ENCODE measurements around the gene IPCEF1. TPM values are rescaled to one million over a fixed set of nuclear protein-coding genes. Genes with fewer than 3 reads are reported as not detected.

The IPCEF1 gene
- total and polyA plus RNA-seq, 2 experiments from 2014 or later = not detected

GRCh38 chr6:154276810-154277628 lies 79.6 kb downstream of the IPCEF1 start:
- H3K27me3 ChIP-seq (replicated peaks; ENCODE audit: insufficient read depth) = 0 out of 2 replicates have a peak, but pooled peaks cover 2% of the 10 kb centered on the region
- H4K20me1 ChIP-seq (ENCODE audit: insufficient read depth) = no peaks in the 10 kb centered on the region
- 36 to 40% methylated on average over 11 of the region's 11 CpGs for WGBS, 2 experiments (ENCODE audit: low coverage in 1 of 2, low lambda C conversion rate in 2 of 2, missing lambda C conversion rate in 2 of 2)
- H3K4me1 ChIP-seq (ENCODE audit: insufficient read depth) = no peaks in the 10 kb centered on the region
- no peak overlapping the region for H3K4me3 ChIP-seq
- H2AFZ ChIP-seq = no peak overlapping the region
- no peaks in the 10 kb centered on the region for H3K79me2 ChIP-seq (ENCODE audit: insufficient read depth)
- no peak overlapping the region for H3K4me2 ChIP-seq (ENCODE audit: unreplicated experiment)
- no peak overlapping the region for H3K9ac ChIP-seq
- TF ChIP-seq EZH2phosphoT487 (IDR thresholded peaks at IDR 0.05; ENCODE audit: insufficient read depth, low read depth) (no peak), EZH2 (IDR thresholded peaks at IDR 0.05; ENCODE audit: insufficient read depth, poor library complexity, severe bottlenecking) (no peak)
- H3F3A ChIP-seq (ENCODE audit: insufficient read depth) = no peaks in the 10 kb centered on the region
- no peak overlapping the region for H3K27ac ChIP-seq
- H3K36me3 ChIP-seq (ENCODE audit: low read depth) = no peaks in the 10 kb centered on the region
- DNase-seq = peak; percentile 61
- in situ Hi-C loops (cut with MboI) = no loop called here
- H3K9me3 ChIP-seq (ENCODE audit: low read depth) = no peaks in the 10 kb centered on the region
- H3K9me2 ChIP-seq (ENCODE audit: insufficient read depth) = no peaks in the 10 kb centered on the region

- H3K27me3 ChIP-seq (replicated peaks; ENCODE audit: insufficient read depth) = 0 out of 2 replicates have a peak, but pooled peaks cover 5% of the 10 kb centered on the region
- H4K20me1 ChIP-seq (ENCODE audit: insufficient read depth) = no peaks in the 10 kb centered on the region
- H3K4me2 ChIP-seq (ENCODE audit: unreplicated experiment) = no peak overlapping the region
- no peaks in the 10 kb centered on the region for H3K9me3 ChIP-seq (ENCODE audit: low read depth)
- H3K4me1 ChIP-seq (ENCODE audit: insufficient read depth) = no peaks in the 10 kb centered on the region
- no peaks in the 10 kb centered on the region for H3K36me3 ChIP-seq (ENCODE audit: low read depth)
- in situ Hi-C loops (cut with MboI) = no loop called here
- TF ChIP-seq EZH2phosphoT487 (IDR thresholded peaks at IDR 0.05; ENCODE audit: insufficient read depth, low read depth) (no peak), EZH2 (IDR thresholded peaks at IDR 0.05; ENCODE audit: insufficient read depth, poor library complexity, severe bottlenecking) (no peak)
- no peak overlapping the region for H3K27ac ChIP-seq
- no peak for DNase-seq
- H3K9me2 ChIP-seq (ENCODE audit: insufficient read depth) = no peaks in the 10 kb centered on the region
- H3F3A ChIP-seq (ENCODE audit: insufficient read depth) = no peaks in the 10 kb centered on the region
- 37 to 44% methylated on average over 2 of the region's 2 CpGs for WGBS, 2 experiments (ENCODE audit: low coverage in 1 of 2, low lambda C conversion rate in 2 of 2, missing lambda C conversion rate in 2 of 2)
- no peaks in the 10 kb centered on the region for H3K79me2 ChIP-seq (ENCODE audit: insufficient read depth)
- H3K9ac ChIP-seq = no peak overlapping the region
- no peak overlapping the region for H3K4me3 ChIP-seq
- H2AFZ ChIP-seq = no peak overlapping the region
Measured at GRCh38 chr6:154274168-154274567, 82.4 kb downstream of the IPCEF1 start.

- 67 to 83% methylated on average over 3 of the region's 3 CpGs for WGBS, 2 experiments (ENCODE audit: low coverage in 1 of 2, low lambda C conversion rate in 2 of 2, missing lambda C conversion rate in 2 of 2)
- Histone ChIP-seq H3K79me2 (ENCODE audit: insufficient read depth) (no peaks in the 10 kb centered on the region), H3K36me3 (ENCODE audit: low read depth) (no peaks in the 10 kb centered on the region), H3K27ac (no peak overlapping the region), H3K9me3 (ENCODE audit: low read depth) (no peaks in the 10 kb centered on the region), H3K4me2 (ENCODE audit: unreplicated experiment) (no peak overlapping the region), H2AFZ (no peak overlapping the region), H3K27me3 (replicated peaks; ENCODE audit: insufficient read depth) (0 out of 2 replicates have a peak, but pooled peaks cover 5% of the 10 kb centered on the region), H3F3A (ENCODE audit: insufficient read depth) (no peaks in the 10 kb centered on the region), H4K20me1 (ENCODE audit: insufficient read depth) (no peaks in the 10 kb centered on the region), H3K4me1 (ENCODE audit: insufficient read depth) (no peaks in the 10 kb centered on the region), H3K4me3 (no peak overlapping the region), H3K9ac (no peak overlapping the region), H3K9me2 (ENCODE audit: insufficient read depth) (no peaks in the 10 kb centered on the region)
- in situ Hi-C loops (cut with MboI) = no loop called here
- no peak for DNase-seq
- no peak for TF ChIP-seq EZH2 (IDR thresholded peaks at IDR 0.05; ENCODE audit: insufficient read depth, poor library complexity, severe bottlenecking)
- no peak for TF ChIP-seq EZH2phosphoT487 (IDR thresholded peaks at IDR 0.05; ENCODE audit: insufficient read depth, low read depth)
Measured at GRCh38 chr6:154268486-154268885, 88.1 kb downstream of the IPCEF1 start.

GRCh38 chr6:154267508-154268106 lies 89.0 kb downstream of the IPCEF1 start:
- Histone ChIP-seq H3K27me3 (replicated peaks; ENCODE audit: insufficient read depth) (0 out of 2 replicates have a peak, but pooled peaks cover 5% of the 10 kb centered on the region), H3K4me2 (ENCODE audit: unreplicated experiment) (no peak overlapping the region), H4K20me1 (ENCODE audit: insufficient read depth) (no peaks in the 10 kb centered on the region), H3K36me3 (ENCODE audit: low read depth) (no peaks in the 10 kb centered on the region), H3K27ac (no peak overlapping the region), H3K9me2 (ENCODE audit: insufficient read depth) (no peaks in the 10 kb centered on the region), H3K4me1 (ENCODE audit: insufficient read depth) (no peaks in the 10 kb centered on the region), H3K4me3 (no peak overlapping the region), H3K9me3 (ENCODE audit: low read depth) (no peaks in the 10 kb centered on the region), H3F3A (ENCODE audit: insufficient read depth) (no peaks in the 10 kb centered on the region), H3K79me2 (ENCODE audit: insufficient read depth) (no peaks in the 10 kb centered on the region), H2AFZ (no peak overlapping the region), H3K9ac (no peak overlapping the region)
- no peak for TF ChIP-seq EZH2 (IDR thresholded peaks at IDR 0.05; ENCODE audit: insufficient read depth, poor library complexity, severe bottlenecking)
- no peak for TF ChIP-seq EZH2phosphoT487 (IDR thresholded peaks at IDR 0.05; ENCODE audit: insufficient read depth, low read depth)
- no peak for DNase-seq
- 33 to 38% methylated on average over 3 of the region's 3 CpGs for WGBS, 2 experiments (ENCODE audit: low coverage in 1 of 2, low lambda C conversion rate in 2 of 2, missing lambda C conversion rate in 2 of 2)
- in situ Hi-C loops (cut with MboI) = no loop called here

Data from GM23248 (cell line).